HG02642 (cell line): ENCODE measurements around the gene PACSIN3.
A peak's percentile ranks its signal among the peaks of the same experiment; 100 is the strongest.
"Not testable (repeated sequence)": the region's sequence is repeated elsewhere in the genome, so short reads cannot be mapped to it uniquely, and the experiment has no call there.

Experiments
- ATAC-seq: cut with Tn5 transposase; IDR thresholded peaks from one replicate; pipeline ENCODE4 v1.9.1; 2021; ENCODE audit warnings: mild to moderate bottlenecking; ENCODE audit not compliant: unreplicated experiment, poor library complexity

The PACSIN3 gene

GRCh38 chr11:47186076-47186699 lies at the start of gene PACSIN3:
Gene PACSIN3 (minus strand): TSS chr11:47186434. CDS start chr11:47182727, 3,707 bp downstream.
- peak; percentile 64 for ATAC-seq

- no peak for ATAC-seq
Measured at GRCh38 chr11:47235163-47235562, 48.9 kb upstream of the PACSIN3 start.

DNA sequence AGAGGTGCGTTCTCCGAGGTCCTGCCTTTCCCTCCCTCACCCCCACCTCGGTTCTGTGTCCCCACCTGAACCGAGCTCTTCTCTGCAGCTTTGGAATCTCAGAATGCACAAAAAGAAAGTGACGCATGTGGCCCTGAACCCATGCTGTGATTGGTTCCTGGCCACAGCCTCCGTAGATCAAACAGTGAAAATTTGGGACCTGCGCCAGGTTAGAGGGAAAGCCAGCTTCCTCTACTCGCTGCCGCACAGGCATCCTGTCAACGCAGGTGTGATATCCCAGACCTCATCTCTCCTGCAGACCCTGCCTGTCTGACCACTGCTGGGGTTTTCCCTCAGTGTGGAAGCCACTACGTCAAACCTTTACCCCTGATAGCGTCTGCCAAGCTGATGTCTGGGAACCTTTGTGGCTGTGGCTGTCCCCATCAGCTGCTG lies 48.5 kb upstream of the PACSIN3 start:
- ATAC-seq = no peak

- no peak for ATAC-seq
Measured at GRCh38 chr11:47233989-47234668, 47.9 kb upstream of the PACSIN3 start.

DNA sequence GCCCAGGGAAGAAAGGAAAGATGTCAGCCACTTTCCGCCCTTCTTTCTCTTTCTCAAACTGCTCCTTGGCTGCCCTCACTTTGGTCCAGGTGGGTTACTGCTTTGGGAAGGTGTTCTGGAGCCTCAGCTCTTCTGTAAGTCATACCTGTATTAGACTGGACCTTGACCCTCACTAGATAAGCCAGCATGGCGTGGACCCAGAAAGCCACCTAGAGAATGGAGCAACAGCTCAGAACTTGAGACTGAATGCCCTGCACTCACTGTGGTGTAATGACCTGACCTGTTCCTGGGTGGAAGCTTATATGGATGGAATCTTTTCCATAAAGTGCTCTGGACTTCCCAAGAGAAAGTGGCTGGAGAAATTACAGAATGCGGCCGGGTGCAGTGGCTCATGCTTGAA lies 46.8 kb upstream of the PACSIN3 start:
- no peak for ATAC-seq

GRCh38 chr11:47229161-47229560 lies 42.9 kb upstream of the PACSIN3 start:
- no peak for ATAC-seq

DNA sequence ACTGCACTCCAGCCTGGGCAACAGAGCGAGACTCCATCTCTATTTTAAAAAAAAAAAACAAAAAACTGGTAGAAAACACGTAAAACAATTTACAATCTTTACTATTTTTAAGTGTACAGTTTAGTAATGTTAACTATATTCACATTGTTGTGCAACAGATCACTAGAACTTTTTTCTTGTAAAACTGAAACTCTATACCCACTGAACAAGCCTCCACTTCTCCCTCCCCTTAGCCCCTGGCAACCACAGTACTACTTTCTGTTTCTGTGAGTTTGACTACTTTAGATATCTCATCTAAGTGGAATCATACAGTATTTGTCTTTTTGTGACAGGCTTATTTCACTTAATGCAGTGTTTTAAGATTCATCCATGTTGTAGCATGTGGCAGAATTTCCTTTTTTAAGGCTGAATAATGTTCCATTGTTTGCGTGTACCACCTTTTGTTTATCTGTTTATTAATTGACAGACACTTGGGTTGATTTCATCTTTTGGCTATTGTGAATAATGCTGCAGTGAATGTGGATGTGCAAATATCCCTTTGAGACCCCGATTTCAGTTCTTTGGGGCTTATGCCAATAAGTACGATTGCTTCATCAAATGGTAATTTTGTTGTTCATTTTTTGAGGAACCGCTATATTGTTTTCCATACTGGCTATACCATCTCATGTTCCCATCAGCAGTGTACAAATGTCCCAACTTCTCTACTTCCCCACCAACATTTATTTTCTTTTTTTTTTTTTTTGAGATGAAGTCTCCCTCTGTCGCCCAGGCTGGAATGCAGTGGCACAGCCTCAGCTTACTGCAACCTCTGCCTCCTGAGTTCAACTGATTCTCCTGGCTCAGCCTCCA lies 39.5 kb upstream of the PACSIN3 start:
- ATAC-seq = peak; percentile 89

- ATAC-seq = no peak
Measured at GRCh38 chr11:47222696-47223095, 36.5 kb upstream of the PACSIN3 start.

GRCh38 chr11:47220401-47220821 lies 34.2 kb upstream of the PACSIN3 start:
- ATAC-seq = no peak

DNA sequence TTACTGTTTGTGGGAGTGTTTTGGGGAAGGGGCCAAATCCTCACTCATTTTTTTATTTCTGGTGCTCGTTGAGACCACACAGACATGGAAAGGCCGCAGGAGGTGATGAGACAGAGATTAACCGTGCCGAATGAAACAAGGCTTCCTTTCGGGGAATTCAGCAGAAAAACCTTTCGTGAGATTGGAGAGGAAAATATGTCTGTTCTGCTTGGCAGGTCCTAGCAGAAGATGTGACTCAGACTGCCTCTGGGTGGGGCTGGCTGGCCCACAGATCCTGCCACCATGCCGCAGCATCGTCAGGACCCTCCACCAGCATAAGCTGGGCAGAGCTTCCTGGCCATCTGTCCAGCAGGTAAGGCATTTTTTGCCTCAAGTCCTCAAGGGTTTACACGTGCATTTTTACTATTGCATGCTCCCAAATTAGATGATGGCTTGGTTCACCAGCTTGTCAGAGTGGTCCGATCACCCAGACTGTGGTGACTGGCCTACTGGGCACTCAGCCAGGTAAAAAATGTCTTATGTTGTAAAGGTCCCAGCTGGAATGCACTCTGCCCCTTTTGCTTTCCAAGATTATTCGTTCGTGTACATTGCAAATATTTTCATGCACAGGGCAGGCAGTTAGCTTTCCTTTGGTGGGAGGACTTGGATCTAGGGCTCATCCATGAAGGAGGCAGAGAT lies 30.0 kb upstream of the PACSIN3 start:
- peak; percentile 30 for ATAC-seq

DNA sequence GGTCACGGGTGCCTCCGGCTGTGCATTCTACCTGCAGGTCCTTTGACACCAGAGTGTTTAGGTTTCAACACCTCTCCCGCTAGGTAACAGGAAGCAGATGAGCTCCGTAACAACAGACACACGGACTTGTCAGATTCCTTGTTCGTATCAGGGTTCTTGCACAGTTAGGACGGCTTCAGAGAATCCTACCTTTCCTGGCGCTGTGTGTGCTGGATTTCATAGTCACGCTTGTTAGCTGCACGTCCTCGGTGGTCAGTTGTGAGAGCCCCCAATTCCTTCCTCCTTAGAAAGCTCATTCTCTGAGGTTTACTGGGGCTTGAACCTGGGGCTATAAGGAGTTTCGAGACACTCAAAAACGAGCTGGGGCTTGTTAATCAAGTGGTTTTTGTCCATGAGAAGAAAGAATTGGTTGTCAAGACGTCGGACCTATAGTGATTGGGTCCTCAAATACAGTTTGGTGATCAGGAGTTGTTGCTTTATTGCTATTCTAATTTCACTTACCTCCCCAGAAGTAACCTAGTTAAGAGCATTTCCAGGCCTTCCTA lies 29.2 kb upstream of the PACSIN3 start:
- ATAC-seq = no peak

DNA sequence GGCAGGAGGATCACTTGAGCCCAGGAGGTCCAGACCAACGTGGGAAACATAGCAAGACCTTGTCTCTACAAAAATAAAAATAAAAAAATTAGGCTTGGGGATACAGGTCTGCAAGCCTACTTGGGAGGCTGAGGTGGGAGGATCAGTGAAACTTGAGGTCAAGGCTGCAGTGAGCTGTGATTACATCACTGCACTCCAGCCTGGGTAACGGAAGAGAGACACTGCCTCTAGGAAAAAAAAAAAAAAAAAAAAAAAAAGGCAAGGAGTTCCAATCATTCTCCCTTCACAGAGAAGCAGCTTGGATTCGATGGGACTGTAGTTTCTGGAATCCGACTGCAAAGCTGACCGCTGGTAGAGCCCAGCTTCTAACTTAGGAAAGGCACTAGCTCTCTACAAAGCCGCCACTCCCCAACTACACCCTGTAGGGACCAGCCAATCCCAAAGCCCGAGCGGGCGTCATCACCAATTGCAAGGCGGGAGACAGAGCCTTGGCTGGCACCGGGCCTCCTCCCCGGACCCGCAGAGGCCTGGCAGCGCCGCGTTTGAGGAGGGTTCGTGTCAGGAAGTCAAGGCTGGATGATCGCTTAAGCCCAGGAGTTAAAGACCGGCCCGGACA lies 27.8 kb upstream of the PACSIN3 start:
- ATAC-seq = peak; percentile 75

DNA sequence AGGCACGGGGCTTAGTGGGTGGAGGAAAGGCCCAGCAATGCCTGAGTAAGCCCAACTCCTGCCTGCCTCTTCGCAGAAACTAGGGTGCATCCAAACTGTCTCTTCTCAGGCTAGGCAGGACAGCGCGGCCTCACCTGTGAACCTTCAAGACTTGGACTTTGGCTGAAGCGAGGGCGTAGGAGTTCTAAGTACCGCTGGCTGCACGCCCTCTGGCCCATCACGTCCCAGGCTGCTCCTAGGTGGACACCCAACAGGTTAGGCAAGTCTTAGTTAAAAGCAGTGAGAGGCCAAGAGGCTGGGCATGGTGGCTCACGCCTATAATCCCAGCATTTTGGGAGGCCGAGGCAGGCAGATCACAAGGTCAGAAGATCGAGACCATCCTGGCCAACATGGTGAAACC lies 26.7 kb upstream of the PACSIN3 start:
- no peak for ATAC-seq

DNA sequence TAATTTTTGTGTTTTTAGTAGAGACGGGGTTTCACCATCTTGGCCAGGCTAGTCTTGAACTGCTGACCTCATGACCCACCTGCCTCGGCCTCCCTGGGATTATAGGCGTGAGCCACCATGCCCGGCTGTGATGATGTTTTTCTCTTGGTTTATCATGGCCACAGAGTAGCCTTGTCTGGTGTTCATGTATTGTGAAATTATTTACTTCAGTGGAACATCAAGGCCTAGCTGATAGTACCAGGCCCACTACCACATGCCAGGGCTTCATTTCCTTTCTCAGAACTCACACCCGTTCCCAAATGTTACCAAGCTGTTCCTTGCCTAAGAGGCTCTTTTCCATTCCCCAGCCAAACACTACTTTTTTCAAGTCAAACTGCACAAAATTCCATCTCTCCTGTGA lies 22.4 kb upstream of the PACSIN3 start:
- ATAC-seq = no peak

GRCh38 chr11:47208008-47208552 lies 21.8 kb upstream of the PACSIN3 start:
- not testable (repeated sequence) for ATAC-seq

- ATAC-seq = no peak
Measured at GRCh38 chr11:47207459-47207858, 21.2 kb upstream of the PACSIN3 start.

- not testable (repeated sequence) for ATAC-seq
Measured at GRCh38 chr11:47206577-47206976, 20.3 kb upstream of the PACSIN3 start.

DNA sequence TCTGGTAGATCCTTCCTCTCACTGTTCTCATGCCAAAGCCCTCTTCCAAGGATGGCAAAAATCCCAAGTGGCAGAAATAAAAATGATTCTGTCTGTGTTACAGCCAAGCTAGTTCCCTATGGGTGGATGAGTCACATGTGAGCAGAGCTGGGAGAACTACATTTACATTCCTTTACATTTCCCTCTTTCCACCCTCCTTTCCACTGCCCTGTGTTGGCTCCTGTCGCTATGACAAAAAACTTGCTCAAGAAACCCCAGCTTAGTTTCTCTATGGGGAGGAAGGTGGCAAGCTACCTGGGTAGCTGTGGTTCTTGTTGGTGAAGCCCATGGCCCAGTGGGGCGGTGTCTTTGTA lies 18.4 kb upstream of the PACSIN3 start:
- ATAC-seq = no peak

GRCh38 chr11:47202576-47202975 lies 16.3 kb upstream of the PACSIN3 start:
- ATAC-seq = no peak

DNA sequence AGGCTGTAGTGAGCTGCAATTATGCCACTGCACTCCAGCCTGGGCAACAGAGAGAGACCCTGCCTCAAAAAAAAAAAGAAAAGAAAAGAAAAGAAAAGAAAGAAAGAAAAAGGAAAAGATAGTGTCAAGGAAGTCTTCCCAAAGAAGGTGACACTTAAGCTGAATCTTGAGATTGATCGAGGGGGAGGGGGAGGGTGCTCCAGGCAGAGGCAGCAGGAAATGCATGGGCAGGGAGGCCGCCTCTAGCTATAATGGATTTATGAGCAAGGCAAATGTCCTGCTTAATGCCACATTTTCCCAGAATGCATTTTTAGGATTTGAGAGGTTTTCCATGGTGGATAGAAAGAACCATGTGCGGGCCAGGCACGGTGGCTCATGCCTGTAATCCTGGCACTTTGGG lies 14.8 kb upstream of the PACSIN3 start:
- no peak for ATAC-seq
